UCSD-AML1 (cell line): ENCODE results near the gene SPTB.
A peak's percentile ranks its signal among the peaks of the same experiment; 100 is the strongest.

Experiments used
- DNase-seq: peaks from one replicate; lab custom pipeline; 2025; ENCODE audit not compliant: unreplicated experiment; lab: John Stamatoyannopoulos, UW

SPTB gene

GRCh38 chr14:64732536-64733120 lies 147.1 kb downstream of the SPTB start:
- DNase-seq = no peak

- DNase-seq = no peak
Observed at GRCh38 chr14:64732066-64732465, 147.6 kb downstream of the SPTB start.

- DNase-seq = no peak
Observed at GRCh38 chr14:64731141-64731581, 148.5 kb downstream of the SPTB start.

GRCh38 chr14:64730681-64731080 lies 149.0 kb downstream of the SPTB start:
- no peak for DNase-seq

- no peak for DNase-seq
Observed at GRCh38 chr14:64730061-64730440, 149.7 kb downstream of the SPTB start.

GRCh38 chr14:64729386-64730060 lies 150.2 kb downstream of the SPTB start:
- no peak for DNase-seq

- DNase-seq = no peak
Observed at GRCh38 chr14:64728856-64729255, 150.9 kb downstream of the SPTB start.

- no peak for DNase-seq
Observed at GRCh38 chr14:64728106-64728505, 151.6 kb downstream of the SPTB start.

GRCh38 chr14:64727551-64728071 lies 152.1 kb downstream of the SPTB start:
- DNase-seq = no peak

- no peak for DNase-seq
Observed at GRCh38 chr14:64726585-64726890, 153.2 kb downstream of the SPTB start.

- no peak for DNase-seq
Observed at GRCh38 chr14:64725879-64726584, 153.7 kb downstream of the SPTB start.

- DNase-seq = no peak
Observed at GRCh38 chr14:64725261-64725815, 154.4 kb downstream of the SPTB start.

- DNase-seq = no peak
Observed at GRCh38 chr14:64724578-64724930, 155.2 kb downstream of the SPTB start.

GRCh38 chr14:64723691-64724577 lies 155.8 kb downstream of the SPTB start:
- no peak for DNase-seq

- DNase-seq = peak; percentile 33
Observed at GRCh38 chr14:64722842-64723447, 156.8 kb downstream of the SPTB start.

- no peak for DNase-seq
Observed at GRCh38 chr14:64721899-64722298, 157.8 kb downstream of the SPTB start.

GRCh38 chr14:64721391-64721791 lies 158.3 kb downstream of the SPTB start:
- DNase-seq = no peak

GRCh38 chr14:64720131-64720576 lies 159.6 kb downstream of the SPTB start:
- no peak for DNase-seq

GRCh38 chr14:64719601-64720000 lies 160.1 kb downstream of the SPTB start:
- no peak for DNase-seq

- no peak for DNase-seq
Observed at GRCh38 chr14:64718762-64719161, 160.9 kb downstream of the SPTB start.

- no peak for DNase-seq
Observed at GRCh38 chr14:64717870-64718269, 161.8 kb downstream of the SPTB start.
